Motor neuron (in vitro differentiated cells): ENCODE results near the gene MAPK8. TPM values are rescaled to one million over a fixed set of nuclear protein-coding genes. Genes with fewer than 3 reads are reported as not detected.

Experiments
- ATAC-seq, 8 experiments: fragments of 200-7000 bp; cut with Tn5 transposase; replicated peaks in 6 of 8; 2 replicates each; pipeline ENCODE4 v1.8.0; 2021; ENCODE audit warnings: mild to moderate bottlenecking in 8 of 8, moderate library complexity in 8 of 8
- H3K27ac ChIP-seq, 2 donors: fragments of 250-450 bp; sonication (Bioruptor Pico); 2 replicates each; pipeline ENCODE4 v1.9.0; 2021; ENCODE audit warnings: antibody characterized with exemption in 2 of 2, mild to moderate bottlenecking in 2 of 2, moderate library complexity in 1 of 2
- H3K4me1 ChIP-seq, 2 donors: fragments of 250-450 bp; sonication (Bioruptor Pico); replicated peaks in 1 of 2; 2 replicates each; pipeline ENCODE4 v1.6.1; 2021; ENCODE audit warnings: antibody characterized with exemption in 2 of 2, mild to moderate bottlenecking in 2 of 2, moderate library complexity in 1 of 2
- H3K4me3 ChIP-seq, 5 donors: fragments of 250-450 bp; sonication (Bioruptor Pico); 2 replicates each; pipeline ENCODE4 v1.9.0; 2021; ENCODE audit warnings: antibody characterized with exemption in 5 of 5, mild to moderate bottlenecking in 5 of 5, moderate library complexity in 4 of 5
- WGBS, 10 experiments: fragments of 450-650 bp; shearing (Covaris generic); methylation state at CpG; one replicate each; pipeline ENCODE4 v1.0.0; 2022; 5-methylcytosine and 5-hydroxymethylcytosine counted together
- in situ Hi-C, 9 experiments: fragments of 400-800 bp; cut with MboI; loops; one replicate each; pipeline ENCODE4 v1.15.0; 2021; ENCODE audit warnings: low sequenced_read_pairs in 9 of 9, low pct_unique_long_range_greater_than_20kb in 2 of 9; ENCODE audit not compliant: unreplicated experiment in 9 of 9
- total RNA-seq, 8 experiments: library from RNA; unstranded; fragments of 300-600 nt; gene quantifications; 2 replicates each; pipeline versions ENCODE4 v1.2.3 to v1.2.4, GENCODE V29; 2022

Gene MAPK8
- total RNA-seq, 8 experiments from 2014 or later = 21.2 to 122 (median 68.1) TPM

GRCh38 chr10:48296576-48297098, 9.8 kb upstream of the MAPK8 start:
- Histone ChIP-seq H3K4me3 (no peak overlapping the region), H3K4me1 (no peaks in the 10 kb centered on the region), H3K27ac (no peak overlapping the region)
- no peak for ATAC-seq
- in situ Hi-C loops = loop anchor here in 1 of 9 experiments (25.0 kb wide), 1 partner anchor 1734 kb away; the partner anchor contains the start of gene GPRIN2
- WGBS, 10 experiments = 0 to 100% (median 77%) methylated on average over 1 to 3 of the region's 4 CpGs; no CpG with 5 or more reads in 4 of the 10 experiments

DNA sequence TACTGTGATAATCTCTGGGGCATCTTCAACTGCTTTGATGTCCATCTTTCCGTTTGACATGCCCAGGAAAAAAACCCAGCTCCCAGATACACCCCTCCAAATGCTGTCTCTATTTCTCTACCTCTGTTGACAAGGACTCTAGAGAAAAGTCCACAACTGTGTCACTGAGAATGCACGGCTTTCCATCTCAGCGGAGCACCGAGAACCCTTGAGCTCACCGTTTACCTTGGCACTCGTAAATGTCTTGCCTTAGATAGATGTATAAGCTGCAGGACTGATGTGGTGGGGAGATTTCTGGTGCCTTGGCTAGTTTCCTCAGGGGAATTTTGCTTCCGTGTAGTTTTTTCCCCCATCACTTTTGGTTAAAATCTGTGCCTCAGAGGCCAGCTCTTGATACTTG, 7.4 kb upstream of the MAPK8 start:
- H3K27ac ChIP-seq = no peak overlapping the region
- ATAC-seq = peak in 1 of 8 experiments; percentile 15
- WGBS, 10 experiments = 48 to 90% (median 71%) methylated on average over 1 to 6 of the region's 7 CpGs; no CpG with 5 or more reads in 4 of the 10 experiments
- H3K4me3 ChIP-seq = no peak overlapping the region
- in situ Hi-C loops = loop anchor here in 1 of 9 experiments (25.0 kb wide), 1 partner anchor 1737 kb away; the partner anchor contains the start of gene GPRIN2
- H3K4me1 ChIP-seq = no peaks in the 10 kb centered on the region

GRCh38 chr10:48299692-48300091, 6.8 kb upstream of the MAPK8 start:
- Histone ChIP-seq H3K4me3 (no peak overlapping the region), H3K4me1 (no peaks in the 10 kb centered on the region), H3K27ac (no peak overlapping the region)
- ATAC-seq = no peak
- 33 to 40% methylated on average over 1 of the region's 1 CpG; no CpG with 5 or more reads in 8 of the 10 experiments for WGBS, 10 experiments
- in situ Hi-C loops = loop anchor here in 1 of 9 experiments (25.0 kb wide), 1 partner anchor 1737 kb away; the partner anchor contains the start of gene GPRIN2

GRCh38 chr10:48300556-48300955, 5.9 kb upstream of the MAPK8 start:
- ATAC-seq = no peak
- 100% methylated on average over 1 of the region's 2 CpGs; no CpG with 5 or more reads in 9 of the 10 experiments for WGBS, 10 experiments
- in situ Hi-C loops = no loop called here

DNA sequence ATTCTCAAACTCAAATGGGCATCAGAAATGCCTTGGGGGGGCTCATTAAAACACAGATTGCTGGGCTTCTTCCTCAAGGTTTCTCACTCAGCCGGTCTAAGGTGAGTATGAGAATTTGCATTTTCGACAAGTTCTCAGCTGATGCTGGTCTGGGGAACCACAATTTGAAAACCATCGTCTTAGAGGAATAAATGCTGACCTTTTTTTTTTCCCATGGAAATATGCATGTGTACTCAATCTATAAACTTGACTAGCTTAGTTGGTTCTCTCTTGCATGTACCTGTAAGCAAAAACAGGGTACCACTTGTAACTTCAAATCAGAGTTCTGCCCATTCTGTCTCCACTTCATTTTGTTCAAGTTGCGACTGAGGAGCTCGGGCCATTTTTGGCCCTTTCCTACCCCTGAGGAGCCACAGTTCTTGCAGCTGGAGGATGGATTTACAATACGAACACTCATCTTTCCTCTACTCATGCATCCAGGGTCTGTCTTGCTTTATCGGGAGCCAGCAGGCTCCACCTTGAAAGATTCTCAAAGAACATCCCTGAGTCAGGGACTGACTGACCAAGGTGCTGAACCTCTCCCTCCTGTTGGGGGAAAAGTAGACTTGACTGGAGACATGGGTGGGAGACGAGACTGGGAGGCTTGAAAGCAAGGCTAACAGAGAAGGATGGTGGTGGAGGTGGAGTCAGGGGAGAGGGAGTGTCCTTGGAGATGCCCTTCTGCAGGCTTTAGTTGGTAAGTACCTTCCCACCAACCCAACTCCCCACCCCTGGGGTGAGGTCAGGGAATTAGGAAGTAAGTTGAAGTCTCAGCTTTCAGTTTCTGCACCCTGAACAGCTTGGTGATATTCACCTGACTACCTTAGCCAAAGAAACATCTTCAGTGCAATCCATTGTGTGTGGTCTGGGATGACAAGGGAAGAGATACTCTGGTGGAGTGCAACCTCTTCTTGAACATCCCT, 3.7 kb upstream of the MAPK8 start:
- 48 to 100% (median 83%) methylated on average over 1 to 7 of the region's 8 CpGs; no CpG with 5 or more reads in 1 of the 10 experiments for WGBS, 10 experiments
- Histone ChIP-seq H3K27ac (no peak overlapping the region), H3K4me1 (peaks cover 3 to 4% of the 10 kb centered on the region in 2 donors), H3K4me3 (no peak overlapping the region)
- in situ Hi-C loops = no loop called here
- no peak for ATAC-seq

More at GRCh38 chr10:48300556-48300955, 5.9 kb upstream of the MAPK8 start:
- no peak overlapping the region for H3K27ac ChIP-seq
- H3K4me3 ChIP-seq = no peak overlapping the region
- H3K4me1 ChIP-seq = no peaks in the 10 kb centered on the region

- ATAC-seq = no peak
- 39 to 94% (median 77%) methylated on average over 1 to 9 of the region's 9 CpGs; no CpG with 5 or more reads in 1 of the 10 experiments for WGBS, 10 experiments
- Histone ChIP-seq H3K4me3 (peak overlapping the region; percentile 84 to 96 (median 92)), H3K4me1 (peaks cover 4 to 17% of the 10 kb centered on the region in 2 donors), H3K27ac (peak overlapping the region in 1 of 2 donors; percentile 32)
- in situ Hi-C loops = no loop called here
Measured at GRCh38 chr10:48305905-48306264, 592 bp upstream of the MAPK8 start.

- Histone ChIP-seq H3K4me3 (peak overlapping the region; percentile 84 to 96 (median 92)), H3K27ac (peak overlapping the region; percentile 96 to 98), H3K4me1 (peaks cover 4 to 17% of the 10 kb centered on the region in 2 donors)
- peak; percentile 57 to 80 (median 72) for ATAC-seq
- in situ Hi-C loops = no loop called here
- WGBS, 10 experiments = 0 to 19% (median 0%) methylated on average over 1 to 15 of the region's 70 CpGs; no CpG with 5 or more reads in 2 of the 10 experiments
Measured at GRCh38 chr10:48306870-48307710, 613 bp downstream of the MAPK8 start.

DNA sequence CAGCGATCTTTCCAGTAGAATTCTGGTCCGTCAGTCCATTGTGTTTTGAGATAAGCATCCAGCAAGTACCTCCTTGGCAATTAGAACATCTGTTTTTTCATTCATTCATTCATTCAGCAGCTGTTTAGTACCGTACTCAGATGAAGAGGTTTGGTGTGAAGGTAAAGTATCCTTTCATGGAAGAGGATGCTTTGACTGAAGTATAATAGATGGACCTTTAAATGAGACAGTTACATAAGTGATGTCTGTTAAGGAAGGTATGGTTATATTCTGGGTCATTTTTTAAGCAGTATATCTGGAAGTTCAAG, 1.2 kb downstream of the MAPK8 start:
- 0 to 31% (median 11%) methylated on average over 1 to 3 of the region's 3 CpGs; no CpG with 5 or more reads in 2 of the 10 experiments for WGBS, 10 experiments
- in situ Hi-C loops = no loop called here
- Histone ChIP-seq H3K27ac (no peak overlapping the region), H3K4me3 (peak overlapping the region; percentile 84 to 96 (median 92)), H3K4me1 (peaks cover 4 to 17% of the 10 kb centered on the region in 2 donors)
- ATAC-seq = no peak

- Histone ChIP-seq H3K27ac (no peak overlapping the region), H3K4me1 (peaks cover 4 to 17% of the 10 kb centered on the region in 2 donors), H3K4me3 (no peak overlapping the region)
- 28 to 100% (median 70%) methylated on average over 1 to 2 of the region's 2 CpGs; no CpG with 5 or more reads in 1 of the 10 experiments for WGBS, 10 experiments
- no peak for ATAC-seq
- in situ Hi-C loops = no loop called here
Measured at GRCh38 chr10:48309711-48310226, 3.3 kb downstream of the MAPK8 start.

- Histone ChIP-seq H3K27ac (no peak overlapping the region), H3K4me3 (no peak overlapping the region), H3K4me1 (peaks cover 0 to 2% of the 10 kb centered on the region in 2 donors)
- WGBS, 10 experiments = 83 to 100% (median 100%) methylated on average over 1 to 2 of the region's 2 CpGs; no CpG with 5 or more reads in 5 of the 10 experiments
- peak in 1 of 8 experiments; percentile 20 for ATAC-seq
- in situ Hi-C loops = no loop called here
Measured at GRCh38 chr10:48314107-48314506, 7.6 kb downstream of the MAPK8 start.

GRCh38 chr10:48316236-48316635, 9.8 kb downstream of the MAPK8 start:
- Histone ChIP-seq H3K4me3 (no peak overlapping the region), H3K4me1 (no peaks in the 10 kb centered on the region), H3K27ac (no peak overlapping the region)
- WGBS, 10 experiments = 67 to 100% (median 99%) methylated on average over 1 to 4 of the region's 4 CpGs
- in situ Hi-C loops = no loop called here
- no peak for ATAC-seq

DNA sequence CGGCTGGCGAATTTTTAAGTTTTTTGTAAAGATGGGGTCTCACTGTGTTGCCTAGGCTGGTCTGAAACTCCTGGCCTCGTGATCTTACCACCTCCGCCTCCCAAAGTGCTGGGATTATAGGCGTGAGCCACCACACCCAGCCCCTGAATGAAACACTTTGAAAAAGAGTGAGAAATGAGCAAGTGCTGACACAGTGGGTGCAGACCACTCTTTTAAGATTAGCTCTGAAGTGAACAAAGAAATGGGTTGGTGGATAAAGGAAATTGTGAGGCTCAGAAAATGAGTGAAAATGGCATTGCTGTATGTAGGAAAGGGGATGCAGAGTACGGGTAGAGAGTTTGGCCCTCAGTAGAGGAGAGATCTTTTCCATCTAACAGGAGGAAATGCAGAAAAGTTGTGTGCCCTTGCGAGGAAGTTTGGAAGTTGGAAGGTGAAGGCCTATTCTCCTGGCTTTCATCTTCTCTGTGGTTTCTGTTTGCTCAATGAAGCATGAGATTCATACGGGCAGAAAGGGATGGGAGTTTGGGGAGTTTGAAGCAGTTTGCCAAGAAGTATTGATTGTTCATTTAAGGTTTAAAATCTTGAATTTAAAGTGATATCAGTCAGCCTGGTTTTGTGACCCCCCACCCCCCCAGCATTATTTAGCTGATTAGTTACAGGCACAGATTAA, 11.0 kb downstream of the MAPK8 start:
- H3K4me3 ChIP-seq = no peak overlapping the region
- WGBS, 10 experiments = 0 to 100% (median 70%) methylated on average over 1 to 8 of the region's 8 CpGs
- H3K27ac ChIP-seq = no peak overlapping the region
- ATAC-seq = no peak
- in situ Hi-C loops = no loop called here
- H3K4me1 ChIP-seq = no peaks in the 10 kb centered on the region
